ENCODE measurements around the gene CHI3L1. TPM values are rescaled to one million over a fixed set of nuclear protein-coding genes. Genes with fewer than 3 reads are reported as not detected.

Gene CHI3L1
- total RNA-seq, 1 experiment from 2014 or later = not detected

DNA sequence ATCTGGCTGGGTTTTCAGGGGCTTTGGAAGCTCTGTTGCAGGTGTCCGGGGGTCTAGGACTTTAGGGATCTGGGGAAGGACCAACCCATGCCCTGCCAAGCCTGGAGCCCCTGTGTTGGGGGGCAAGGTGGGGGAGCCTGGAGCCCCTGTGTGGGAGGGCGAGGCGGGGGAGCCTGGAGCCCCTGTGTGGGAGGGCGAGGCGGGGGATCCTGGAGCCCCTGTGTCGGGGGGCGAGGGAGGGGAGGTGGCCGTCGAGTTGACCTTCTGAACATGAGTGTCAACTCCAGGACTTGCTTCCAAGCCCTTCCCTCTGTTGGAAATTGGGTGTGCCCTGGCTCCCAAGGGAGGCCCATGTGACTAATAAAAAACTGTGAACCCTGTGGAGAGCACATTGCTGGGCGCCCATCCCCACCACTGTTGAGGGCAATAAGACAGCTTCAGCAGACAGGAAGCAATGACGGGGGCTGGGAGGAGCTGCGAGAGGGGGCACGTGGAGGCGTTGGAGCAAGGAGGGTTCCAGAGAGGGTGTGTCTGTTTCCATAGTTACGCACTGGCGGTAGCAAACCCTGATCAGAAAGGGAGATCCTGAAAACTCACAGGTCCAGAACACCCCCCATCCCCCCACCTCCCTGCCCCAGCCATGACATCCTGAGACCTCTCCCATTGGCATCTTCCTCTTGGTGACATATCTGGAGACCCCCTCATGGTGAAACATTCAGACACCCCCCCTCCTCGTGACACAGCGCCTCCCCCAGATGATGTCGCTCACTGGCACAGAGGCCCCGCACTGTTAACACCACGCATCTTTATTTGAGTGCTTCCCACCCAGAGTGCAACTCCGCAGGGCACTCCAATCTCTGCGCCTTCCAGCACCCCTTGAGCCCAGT lies 19.2 kb downstream of the CHI3L1 start:
- CTCF ChIA-PET = no interaction called here
- H3K4me1 ChIP-seq (ENCODE audit: insufficient read depth, low read length, poor library complexity, severe bottlenecking) = no peaks in the 10 kb centered on the region
- DNase-seq (ENCODE audit: low spot score) = peak; percentile 36
- POLR2A ChIA-PET (ENCODE audit: low non-redundant PET) = interaction anchor here (0.6 kb wide), 1 partner anchor 175 kb away, joined by 5 read pairs; no protein-coding TSS in a partner anchor
- no peaks in the 10 kb centered on the region for H3K9me3 ChIP-seq (ENCODE audit: low read depth, low read length, poor library complexity, severe bottlenecking)
- H3K4me3 ChIP-seq (ENCODE audit: low read depth, low read length, poor library complexity, severe bottlenecking) = no peak overlapping the region
- peaks cover 15% of the 10 kb centered on the region for H3K27me3 ChIP-seq (replicated peaks; ENCODE audit: insufficient read depth, low read depth, low read length, poor library complexity)
- H3K36me3 ChIP-seq (ENCODE audit: insufficient read depth, low read length, poor library complexity, severe bottlenecking) = no peaks in the 10 kb centered on the region
- no TSS peak for BruUV-seq (replicated peaks)
- no peak for TF ChIP-seq EZH2 (IDR thresholded peaks at IDR 0.05; ENCODE audit: borderline replicate concordance, low read depth, low read length, poor library complexity, severe bottlenecking)
- TF ChIP-seq, protein P1, sequence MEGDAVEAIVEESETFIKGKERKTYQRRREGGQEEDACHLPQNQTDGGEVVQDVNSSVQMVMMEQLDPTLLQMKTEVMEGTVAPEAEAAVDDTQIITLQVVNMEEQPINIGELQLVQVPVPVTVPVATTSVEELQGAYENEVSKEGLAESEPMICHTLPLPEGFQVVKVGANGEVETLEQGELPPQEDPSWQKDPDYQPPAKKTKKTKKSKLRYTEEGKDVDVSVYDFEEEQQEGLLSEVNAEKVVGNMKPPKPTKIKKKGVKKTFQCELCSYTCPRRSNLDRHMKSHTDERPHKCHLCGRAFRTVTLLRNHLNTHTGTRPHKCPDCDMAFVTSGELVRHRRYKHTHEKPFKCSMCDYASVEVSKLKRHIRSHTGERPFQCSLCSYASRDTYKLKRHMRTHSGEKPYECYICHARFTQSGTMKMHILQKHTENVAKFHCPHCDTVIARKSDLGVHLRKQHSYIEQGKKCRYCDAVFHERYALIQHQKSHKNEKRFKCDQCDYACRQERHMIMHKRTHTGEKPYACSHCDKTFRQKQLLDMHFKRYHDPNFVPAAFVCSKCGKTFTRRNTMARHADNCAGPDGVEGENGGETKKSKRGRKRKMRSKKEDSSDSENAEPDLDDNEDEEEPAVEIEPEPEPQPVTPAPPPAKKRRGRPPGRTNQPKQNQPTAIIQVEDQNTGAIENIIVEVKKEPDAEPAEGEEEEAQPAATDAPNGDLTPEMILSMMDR (conservative IDR thresholded peaks at IDR 0.05; ENCODE audit: low read depth, low read length) = no peak
- intact Hi-C loops (cut with micrococcal nuclease; ENCODE audit: unreplicated experiment) = no loop called here
- no peak overlapping the region for H3K27ac ChIP-seq (ENCODE audit: low read depth, low read length, poor library complexity, severe bottlenecking)

DNA sequence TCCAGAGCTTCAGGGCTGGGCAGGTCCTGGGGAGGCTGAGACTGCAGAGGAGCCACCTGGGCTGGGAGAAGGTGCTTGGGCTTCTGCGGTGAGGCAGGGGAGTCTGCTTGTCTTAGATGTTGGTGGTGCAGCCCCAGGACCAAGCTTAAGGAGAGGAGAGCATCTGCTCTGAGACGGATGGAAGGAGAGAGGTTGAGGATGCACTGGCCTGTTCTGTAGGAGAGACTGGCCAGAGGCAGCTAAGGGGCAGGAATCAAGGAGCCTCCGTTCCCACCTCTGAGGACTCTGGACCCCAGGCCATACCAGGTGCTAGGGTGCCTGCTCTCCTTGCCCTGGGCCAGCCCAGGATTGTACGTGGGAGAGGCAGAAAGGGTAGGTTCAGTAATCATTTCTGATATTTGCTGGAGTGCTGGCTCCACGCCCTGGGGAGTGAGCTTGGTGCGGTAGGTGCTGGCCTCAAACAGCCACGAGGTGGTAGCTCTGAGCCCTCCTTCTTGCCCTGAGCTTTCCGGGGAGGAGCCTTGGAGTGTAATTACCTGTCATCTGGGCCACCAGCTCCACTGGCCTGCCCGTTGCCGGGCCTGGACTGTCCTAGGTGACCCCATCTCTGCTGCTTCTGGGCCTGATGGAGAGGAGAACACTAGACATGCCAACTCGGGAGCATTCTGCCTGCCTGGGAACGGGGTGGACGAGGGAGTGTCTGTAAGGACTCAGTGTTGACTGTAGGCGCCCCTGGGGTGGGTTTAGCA lies 20.1 kb downstream of the CHI3L1 start:
- BruUV-seq (replicated peaks) = no TSS peak
- Histone ChIP-seq H3K36me3 (ENCODE audit: insufficient read depth, low read length, poor library complexity, severe bottlenecking) (no peaks in the 10 kb centered on the region), H3K4me1 (ENCODE audit: insufficient read depth, low read length, poor library complexity, severe bottlenecking) (no peaks in the 10 kb centered on the region), H3K4me3 (ENCODE audit: low read depth, low read length, poor library complexity, severe bottlenecking) (no peak overlapping the region), H3K27ac (ENCODE audit: low read depth, low read length, poor library complexity, severe bottlenecking) (no peak overlapping the region), H3K27me3 (replicated peaks; ENCODE audit: insufficient read depth, low read depth, low read length, poor library complexity) (peaks cover 17% of the 10 kb centered on the region), H3K9me3 (ENCODE audit: low read depth, low read length, poor library complexity, severe bottlenecking) (no peaks in the 10 kb centered on the region)
- POLR2A ChIA-PET (ENCODE audit: low non-redundant PET) = no interaction called here
- intact Hi-C loops (cut with micrococcal nuclease; ENCODE audit: unreplicated experiment) = no loop called here
- CTCF ChIA-PET = no interaction called here
- TF ChIP-seq, protein P1 (conservative IDR thresholded peaks at IDR 0.05; ENCODE audit: low read depth, low read length) = no peak
- no peak for TF ChIP-seq EZH2 (IDR thresholded peaks at IDR 0.05; ENCODE audit: borderline replicate concordance, low read depth, low read length, poor library complexity, severe bottlenecking)
- DNase-seq (ENCODE audit: low spot score) = no peak

DNA sequence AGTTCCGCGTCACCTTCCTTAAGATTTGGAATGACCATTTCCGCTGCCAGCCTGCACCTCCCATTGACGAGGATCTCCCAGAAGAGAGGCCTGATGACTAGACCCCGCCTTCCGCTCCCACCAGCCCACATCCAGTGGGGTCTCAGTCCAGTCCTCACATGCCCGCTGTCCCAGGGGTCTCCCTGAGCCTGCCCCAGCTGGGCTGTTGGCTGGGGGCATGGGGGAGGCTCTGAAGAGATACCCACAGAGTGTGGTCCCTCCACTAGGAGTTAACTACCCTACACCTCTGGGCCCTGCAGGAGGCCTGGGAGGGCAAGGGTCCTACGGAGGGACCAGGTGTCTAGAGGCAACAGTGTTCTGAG lies 20.7 kb downstream of the CHI3L1 start:
- Histone ChIP-seq H3K27ac (ENCODE audit: low read depth, low read length, poor library complexity, severe bottlenecking) (no peak overlapping the region), H3K4me1 (ENCODE audit: insufficient read depth, low read length, poor library complexity, severe bottlenecking) (no peaks in the 10 kb centered on the region), H3K4me3 (ENCODE audit: low read depth, low read length, poor library complexity, severe bottlenecking) (no peak overlapping the region), H3K9me3 (ENCODE audit: low read depth, low read length, poor library complexity, severe bottlenecking) (no peaks in the 10 kb centered on the region), H3K27me3 (replicated peaks; ENCODE audit: insufficient read depth, low read depth, low read length, poor library complexity) (peaks cover 22% of the 10 kb centered on the region), H3K36me3 (ENCODE audit: insufficient read depth, low read length, poor library complexity, severe bottlenecking) (no peaks in the 10 kb centered on the region)
- CTCF ChIA-PET = no interaction called here
- no peak for DNase-seq (ENCODE audit: low spot score)
- POLR2A ChIA-PET (ENCODE audit: low non-redundant PET) = no interaction called here
- intact Hi-C loops (cut with micrococcal nuclease; ENCODE audit: unreplicated experiment) = no loop called here
- BruUV-seq (replicated peaks) = no TSS peak
- TF ChIP-seq EZH2 (IDR thresholded peaks at IDR 0.05; ENCODE audit: borderline replicate concordance, low read depth, low read length, poor library complexity, severe bottlenecking) = no peak
- TF ChIP-seq, protein P1 (conservative IDR thresholded peaks at IDR 0.05; ENCODE audit: low read depth, low read length) = no peak
